Calu3 (cell line): Measurements from ENCODE around the gene IGFBP5. TPM values are rescaled to one million over a fixed set of nuclear protein-coding genes. Genes with fewer than 3 reads are reported as not detected.

Experiments used
- BruUV-seq: library from RNA; stranded (reverse); fragments of 400-500 nt; replicated peaks from 2 replicates; lab custom pipeline; 2021; lab: Mats Ljungman, UMichigan
- CTCF ChIA-PET: fragments of 300-600 bp; sonication (Branson Sonifier 250); formaldehyde crosslinking; loops from one replicate; lab custom pipeline; 2022; ENCODE audit warnings: antibody characterized with exemption; lab: Charles Lee
- DNase-seq: peaks from one replicate; pipeline ENCODE4 v3.0.0; 2022
- H3K27ac Mint-ChIP-seq: one replicate; pipeline ENCODE4 v1.8.0; 2022; ENCODE audit warnings: mixed read lengths; ENCODE audit not compliant: unreplicated experiment
- H3K27me3 Mint-ChIP-seq: one replicate; pipeline ENCODE4 v1.8.0; 2022; ENCODE audit warnings: mixed read lengths; ENCODE audit not compliant: unreplicated experiment
- H3K36me3 Mint-ChIP-seq: one replicate; pipeline ENCODE4 v1.8.0; 2022; ENCODE audit warnings: mild to moderate bottlenecking, moderate library complexity, mixed read lengths; ENCODE audit not compliant: insufficient read depth, unreplicated experiment
- H3K4me1 Mint-ChIP-seq: one replicate; pipeline ENCODE4 v1.8.0; 2022; ENCODE audit warnings: mild to moderate bottlenecking, low read depth, mixed read lengths; ENCODE audit not compliant: unreplicated experiment
- H3K4me3 Mint-ChIP-seq: one replicate; pipeline ENCODE4 v1.8.0; 2022; ENCODE audit warnings: mild to moderate bottlenecking, low read depth, moderate library complexity, mixed read lengths; ENCODE audit not compliant: unreplicated experiment
- H3K9me3 Mint-ChIP-seq: one replicate; pipeline ENCODE4 v1.8.0; 2022; ENCODE audit warnings: low read depth, mixed read lengths; ENCODE audit not compliant: unreplicated experiment
- intact Hi-C: fragments of 100-400 bp; cut with micrococcal nuclease; formaldehyde crosslinking; loops from one replicate; pipeline ENCODE4 v1.10.0; 2022; ENCODE audit not compliant: unreplicated experiment
- total RNA-seq: library from RNA; stranded (reverse); gene quantifications from 2 replicates; pipeline ENCODE4 v1.2.3, GENCODE V29; 2022
- TF ChIP-seq, protein P1 (sequence below): fragments of 200-600 bp; IDR thresholded peaks from one replicate; pipeline ENCODE4 v1.8.0; 2022; ENCODE audit warnings: antibody characterized with exemption; ENCODE audit not compliant: unreplicated experiment

The IGFBP5 gene
- total RNA-seq, 1 experiment from 2014 or later = 14.8 TPM

- no TSS peak for BruUV-seq
- Mint-ChIP-seq H3K4me3 (no peak overlapping the region), H3K27ac (no peak overlapping the region), H3K36me3 (no peaks in the 10 kb centered on the region), H3K27me3 (no peaks in the 10 kb centered on the region), H3K4me1 (peaks cover 24% of the 10 kb centered on the region), H3K9me3 (no peaks in the 10 kb centered on the region)
- intact Hi-C loops = no loop called here
- CTCF ChIA-PET = no interaction called here
- DNase-seq = no peak
- TF ChIP-seq, protein P1, sequence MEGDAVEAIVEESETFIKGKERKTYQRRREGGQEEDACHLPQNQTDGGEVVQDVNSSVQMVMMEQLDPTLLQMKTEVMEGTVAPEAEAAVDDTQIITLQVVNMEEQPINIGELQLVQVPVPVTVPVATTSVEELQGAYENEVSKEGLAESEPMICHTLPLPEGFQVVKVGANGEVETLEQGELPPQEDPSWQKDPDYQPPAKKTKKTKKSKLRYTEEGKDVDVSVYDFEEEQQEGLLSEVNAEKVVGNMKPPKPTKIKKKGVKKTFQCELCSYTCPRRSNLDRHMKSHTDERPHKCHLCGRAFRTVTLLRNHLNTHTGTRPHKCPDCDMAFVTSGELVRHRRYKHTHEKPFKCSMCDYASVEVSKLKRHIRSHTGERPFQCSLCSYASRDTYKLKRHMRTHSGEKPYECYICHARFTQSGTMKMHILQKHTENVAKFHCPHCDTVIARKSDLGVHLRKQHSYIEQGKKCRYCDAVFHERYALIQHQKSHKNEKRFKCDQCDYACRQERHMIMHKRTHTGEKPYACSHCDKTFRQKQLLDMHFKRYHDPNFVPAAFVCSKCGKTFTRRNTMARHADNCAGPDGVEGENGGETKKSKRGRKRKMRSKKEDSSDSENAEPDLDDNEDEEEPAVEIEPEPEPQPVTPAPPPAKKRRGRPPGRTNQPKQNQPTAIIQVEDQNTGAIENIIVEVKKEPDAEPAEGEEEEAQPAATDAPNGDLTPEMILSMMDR = no peak
Measured at GRCh38 chr2:216700781-216701180, 5.4 kb upstream of the IGFBP5 start.

DNA sequence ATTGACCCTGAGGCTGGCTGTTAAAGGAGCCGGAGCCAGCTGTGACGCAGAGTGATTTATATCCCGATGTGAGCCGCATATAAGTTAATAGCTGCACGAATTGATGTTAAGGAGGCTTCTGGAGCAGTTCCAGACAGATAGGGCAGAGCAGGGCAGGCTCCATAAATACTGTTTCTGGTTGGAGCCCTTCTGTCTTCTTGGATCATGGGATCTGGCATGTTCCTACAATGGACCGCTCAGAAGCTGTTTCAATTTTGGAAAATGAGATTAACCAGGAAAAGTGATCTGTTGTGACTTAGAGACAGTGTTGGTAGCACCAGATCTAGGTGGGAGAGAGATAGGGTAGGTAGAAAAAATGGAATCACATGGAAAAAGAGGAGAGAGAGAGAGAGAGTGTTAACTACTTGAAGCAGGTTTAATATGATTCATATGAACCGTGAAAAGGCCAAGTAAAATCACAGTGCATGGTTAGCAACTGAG, 4.8 kb upstream of the IGFBP5 start:
- Mint-ChIP-seq H3K36me3 (no peaks in the 10 kb centered on the region), H3K27me3 (no peaks in the 10 kb centered on the region), H3K4me3 (no peak overlapping the region), H3K4me1 (peaks cover 29% of the 10 kb centered on the region), H3K27ac (no peak overlapping the region), H3K9me3 (no peaks in the 10 kb centered on the region)
- CTCF ChIA-PET = interaction anchor here (1.0 kb wide), 1 partner anchor 466 kb away, joined by 3 read pairs; no protein-coding TSS in a partner anchor
- TF ChIP-seq, protein P1 = no peak
- DNase-seq = no peak
- BruUV-seq = no TSS peak
- intact Hi-C loops = no loop called here

GRCh38 chr2:216698895-216699294, 3.5 kb upstream of the IGFBP5 start:
- peak; percentile 41 for DNase-seq
- Mint-ChIP-seq H3K4me1 (peaks cover 39% of the 10 kb centered on the region), H3K9me3 (no peaks in the 10 kb centered on the region), H3K36me3 (no peaks in the 10 kb centered on the region), H3K27me3 (no peaks in the 10 kb centered on the region), H3K27ac (no peak overlapping the region), H3K4me3 (no peak overlapping the region)
- intact Hi-C loops = loop anchor here (2.0 to 10.0 kb wide), 7 partner anchors 78 to 1013 kb away; no protein-coding TSS in a partner anchor
- TF ChIP-seq, protein P1 = peak; percentile 72
- no TSS peak for BruUV-seq
- CTCF ChIA-PET = interaction anchor here (0.5 to 2.0 kb wide), 5 partner anchors 16 to 1015 kb away, joined by 3 to 16 read pairs (median 4); no protein-coding TSS in a partner anchor

- no peak for DNase-seq
- no peaks in the 10 kb centered on the region for H3K9me3 Mint-ChIP-seq
- no peak overlapping the region for H3K4me3 Mint-ChIP-seq
- H3K36me3 Mint-ChIP-seq = no peaks in the 10 kb centered on the region
- no peaks in the 10 kb centered on the region for H3K27me3 Mint-ChIP-seq
- intact Hi-C loops = loop anchor here (2.0 to 10.0 kb wide), 7 partner anchors 79 to 1014 kb away; no protein-coding TSS in a partner anchor
- no TSS peak for BruUV-seq
- peaks cover 39% of the 10 kb centered on the region for H3K4me1 Mint-ChIP-seq
- TF ChIP-seq, protein P1 = no peak
- CTCF ChIA-PET = interaction anchor here (0.5 to 2.0 kb wide), 5 partner anchors 16 to 1016 kb away, joined by 3 to 16 read pairs (median 4); no protein-coding TSS in a partner anchor
- no peak overlapping the region for H3K27ac Mint-ChIP-seq
Measured at GRCh38 chr2:216698293-216698692, 2.9 kb upstream of the IGFBP5 start.
